GM19328 (cell line): ENCODE data around the gene ATXN1.

Experiments
- ATAC-seq: cut with Tn5 transposase; IDR thresholded peaks from one replicate; pipeline ENCODE4 v1.9.1; 2021; ENCODE audit warnings: mild to moderate bottlenecking, moderate library complexity; ENCODE audit not compliant: unreplicated experiment

Gene ATXN1

DNA sequence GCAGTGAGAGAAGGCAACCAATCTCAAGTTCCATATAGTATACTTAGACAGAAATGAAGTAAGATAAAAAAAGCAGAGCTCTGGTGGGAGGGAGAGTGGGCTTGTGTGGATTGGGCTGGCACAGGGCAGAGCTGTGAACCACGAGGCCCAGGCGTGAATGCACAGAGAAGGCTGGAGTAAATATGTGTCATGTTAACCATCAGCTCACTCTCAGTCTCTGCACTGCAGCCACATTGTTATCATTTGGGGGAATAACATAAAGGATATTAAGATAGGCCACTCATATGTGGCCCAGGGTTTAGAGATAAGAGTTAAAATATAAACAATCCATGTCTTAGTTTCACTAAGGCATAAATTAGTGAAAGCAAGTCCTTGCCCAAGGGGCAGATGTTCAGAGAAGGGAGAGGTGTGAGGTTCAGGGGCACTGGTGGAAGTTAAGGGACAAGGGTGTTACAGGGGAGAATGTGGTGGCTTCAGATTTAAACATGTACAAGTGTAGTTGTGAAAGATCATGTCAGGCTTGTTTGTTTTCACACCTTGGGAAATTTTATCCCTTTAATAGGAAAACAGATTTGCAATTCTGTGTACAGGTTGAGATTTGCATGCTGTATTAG is 508.5 kb downstream of the ATXN1 start:
- no peak for ATAC-seq

- ATAC-seq = no peak
These were observed 509.6 kb downstream of the ATXN1 start for GRCh38 chr6:16251706-16252105.

GRCh38 chr6:16249971-16250370 is 511.3 kb downstream of the ATXN1 start:
- ATAC-seq = no peak
